AG04450 (cell line): ENCODE measurements around the gene LPCAT1. TPM values are rescaled to one million over a fixed set of nuclear protein-coding genes. Genes with fewer than 3 reads are reported as not detected.
"Not testable (repeated sequence)": the region's sequence is repeated elsewhere in the genome, so short reads cannot be mapped to it uniquely, and the experiment has no call there.

Experiments
- CTCF ChIA-PET: fragments of 300-600, 350-600 bp; formaldehyde crosslinking; extraction: SDS; loops from one replicate; lab custom pipeline; 2022; ENCODE audit warnings: antibody characterized with exemption, inconsistent platforms; lab: Charles Lee
- POLR2A ChIA-PET: fragments of 350-600 bp; formaldehyde crosslinking; extraction: SDS; loops from one replicate; lab custom pipeline; 2021; ENCODE audit warnings: antibody characterized with exemption, inconsistent platforms; lab: Yijun Ruan, JAX
- DNase-seq: peaks from one replicate; pipeline ENCODE4 v3.0.0-alpha.2; 2011; ENCODE audit warnings: low read depth, low spot score
- H3K27ac ChIP-seq: one replicate; pipeline ENCODE4 v1.5.1; 2012; ENCODE audit warnings: low read depth, low read length, control low read depth
- H3K27me3 ChIP-seq: one replicate; pipeline ENCODE4 v1.6.0; 2012; ENCODE audit warnings: low read length; ENCODE audit not compliant: control insufficient read depth, insufficient read depth
- H3K4me3 ChIP-seq: 2 replicates; pipeline ENCODE4 v1.5.1; 2011; ENCODE audit warnings: mild to moderate bottlenecking, low read depth, low read length, control low read depth
- H3K9me3 ChIP-seq: 2 replicates; pipeline ENCODE4 v1.5.1; 2012; ENCODE audit warnings: low read length; ENCODE audit not compliant: control insufficient read depth, insufficient read depth
- polyA plus RNA-seq: library from polyadenylated mRNA; depleted of rRNA; stranded (reverse); fragments of >200 nt; gene quantifications from 2 replicates; pipeline ENCODE4 v1.2.3, GENCODE V29; 2011
- TF ChIP-seq, protein P1 (sequence below): IDR thresholded peaks from 2 replicates; pipeline ENCODE4 v1.5.1; 2011; ENCODE audit warnings: low read depth, low read length, control low read depth, inconsistent platforms

LPCAT1 gene
- polyA plus RNA-seq, 1 experiment = 23.4 TPM

GRCh38 chr5:1563051-1563461 is 39.3 kb upstream of the LPCAT1 start:
- Histone ChIP-seq H3K9me3 (peaks cover 5% of the 10 kb centered on the region; the same call in 1 of the 2 replicates), H3K27me3 (peaks cover 9% of the 10 kb centered on the region), H3K27ac (no peak overlapping the region), H3K4me3 (no peak overlapping the region)
- TF ChIP-seq, protein P1, sequence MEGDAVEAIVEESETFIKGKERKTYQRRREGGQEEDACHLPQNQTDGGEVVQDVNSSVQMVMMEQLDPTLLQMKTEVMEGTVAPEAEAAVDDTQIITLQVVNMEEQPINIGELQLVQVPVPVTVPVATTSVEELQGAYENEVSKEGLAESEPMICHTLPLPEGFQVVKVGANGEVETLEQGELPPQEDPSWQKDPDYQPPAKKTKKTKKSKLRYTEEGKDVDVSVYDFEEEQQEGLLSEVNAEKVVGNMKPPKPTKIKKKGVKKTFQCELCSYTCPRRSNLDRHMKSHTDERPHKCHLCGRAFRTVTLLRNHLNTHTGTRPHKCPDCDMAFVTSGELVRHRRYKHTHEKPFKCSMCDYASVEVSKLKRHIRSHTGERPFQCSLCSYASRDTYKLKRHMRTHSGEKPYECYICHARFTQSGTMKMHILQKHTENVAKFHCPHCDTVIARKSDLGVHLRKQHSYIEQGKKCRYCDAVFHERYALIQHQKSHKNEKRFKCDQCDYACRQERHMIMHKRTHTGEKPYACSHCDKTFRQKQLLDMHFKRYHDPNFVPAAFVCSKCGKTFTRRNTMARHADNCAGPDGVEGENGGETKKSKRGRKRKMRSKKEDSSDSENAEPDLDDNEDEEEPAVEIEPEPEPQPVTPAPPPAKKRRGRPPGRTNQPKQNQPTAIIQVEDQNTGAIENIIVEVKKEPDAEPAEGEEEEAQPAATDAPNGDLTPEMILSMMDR = no peak
- ChIA-PET POLR2A (no interaction called here), CTCF (no interaction called here)
- DNase-seq = no peak

GRCh38 chr5:1562599-1562998 is 38.8 kb upstream of the LPCAT1 start:
- DNase-seq = no peak
- H3K9me3 ChIP-seq = peaks cover 5% of the 10 kb centered on the region; the same call in 1 of the 2 replicates
- CTCF ChIA-PET = no interaction called here
- POLR2A ChIA-PET = no interaction called here
- peaks cover 11% of the 10 kb centered on the region for H3K27me3 ChIP-seq
- no peak overlapping the region for H3K4me3 ChIP-seq
- no peak overlapping the region for H3K27ac ChIP-seq
- TF ChIP-seq, protein P1 = no peak

DNA sequence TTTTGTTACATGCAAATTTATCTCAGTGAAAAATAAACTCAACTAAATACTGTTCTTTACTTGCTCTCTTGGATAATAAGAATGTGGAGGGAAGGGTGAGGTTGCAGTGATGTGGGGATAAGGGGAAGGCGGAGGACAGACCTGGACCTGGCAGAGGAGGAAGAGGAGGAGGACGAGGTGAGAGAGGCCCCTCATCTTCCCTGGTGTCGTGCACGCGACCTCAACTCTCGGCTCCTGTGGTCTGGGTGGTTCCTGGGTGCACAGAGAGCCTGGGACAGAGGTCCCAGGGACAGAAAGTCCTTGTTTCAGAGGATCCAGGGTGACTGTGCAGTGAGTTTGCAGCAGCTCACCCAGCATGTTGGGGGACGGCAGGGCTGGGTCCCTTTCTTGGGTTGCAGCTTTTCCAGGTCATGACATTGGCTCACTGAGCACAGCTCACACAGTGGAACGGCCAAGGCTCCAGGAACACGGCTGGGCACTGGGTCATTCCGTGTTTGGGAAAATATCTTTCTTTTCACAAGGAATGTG is 37.7 kb upstream of the LPCAT1 start:
- H3K9me3 ChIP-seq = peaks cover 6% of the 10 kb centered on the region; the same call in 1 of the 2 replicates
- no peak for DNase-seq
- TF ChIP-seq, protein P1 = no peak
- ChIA-PET CTCF (no interaction called here), POLR2A (no interaction called here)
- H3K4me3 ChIP-seq = no peak overlapping the region
- peaks cover 11% of the 10 kb centered on the region for H3K27me3 ChIP-seq
- H3K27ac ChIP-seq = no peak overlapping the region

DNA sequence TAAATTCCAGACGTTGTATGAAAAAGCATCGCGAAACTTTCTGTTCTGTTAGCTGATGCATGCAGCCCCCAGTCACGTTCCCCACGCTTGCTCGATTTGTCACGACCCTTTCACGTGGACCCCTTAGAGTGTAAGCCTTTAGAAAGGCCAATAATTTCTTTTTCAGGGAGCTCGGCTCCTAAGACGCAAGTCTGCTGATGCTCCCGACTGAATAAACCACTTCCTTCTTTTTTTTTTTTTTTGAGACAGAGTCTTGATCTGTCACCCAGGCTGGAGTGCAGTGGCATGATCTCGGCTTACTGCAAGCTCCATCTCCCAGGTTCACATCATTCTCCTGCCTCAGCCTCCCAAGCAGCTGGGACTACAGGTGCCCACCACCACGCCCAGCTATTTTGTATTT is 36.7 kb upstream of the LPCAT1 start:
- DNase-seq, H3K4me3 ChIP-seq, H3K27ac ChIP-seq, POLR2A ChIA-PET, CTCF ChIA-PET: not testable (repeated sequence)
- peaks cover 16% of the 10 kb centered on the region for H3K27me3 ChIP-seq
- H3K9me3 ChIP-seq = peaks cover 10% of the 10 kb centered on the region; the same call in 1 of the 2 replicates

DNA sequence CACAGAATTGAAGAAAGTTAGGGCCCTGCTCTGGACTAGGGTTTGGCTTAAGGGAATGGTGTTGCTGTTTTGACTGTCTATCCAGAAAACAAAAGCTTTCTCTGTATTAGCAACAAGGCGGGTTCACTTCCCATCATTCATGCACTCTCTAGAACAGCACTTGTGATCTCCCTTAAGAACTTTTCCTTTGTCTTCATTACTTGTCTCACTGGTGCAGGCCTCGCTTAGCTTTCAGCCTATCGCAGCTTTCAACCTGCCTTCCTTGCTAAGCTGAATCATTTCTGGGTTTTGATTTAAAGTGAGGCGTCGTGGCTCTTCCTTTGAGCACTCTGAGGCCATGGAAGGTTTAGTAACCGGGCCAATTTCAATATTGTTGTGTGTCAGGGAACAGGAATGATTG is 35.2 kb upstream of the LPCAT1 start:
- DNase-seq = no peak
- no peak overlapping the region for H3K27ac ChIP-seq
- CTCF ChIA-PET = no interaction called here
- no peak overlapping the region for H3K4me3 ChIP-seq
- peaks cover 10% of the 10 kb centered on the region; the same call in 1 of the 2 replicates for H3K9me3 ChIP-seq
- H3K27me3 ChIP-seq = peaks cover 24% of the 10 kb centered on the region
- TF ChIP-seq, protein P1 = no peak
- POLR2A ChIA-PET = no interaction called here
